ENCODE measurements around the gene RNU6-1. TPM values are rescaled to one million over a fixed set of nuclear protein-coding genes. Genes with fewer than 3 reads are reported as not detected.

RNU6-1 gene
- total RNA-seq, 2 experiments from 2014 or later = not detected

DNA sequence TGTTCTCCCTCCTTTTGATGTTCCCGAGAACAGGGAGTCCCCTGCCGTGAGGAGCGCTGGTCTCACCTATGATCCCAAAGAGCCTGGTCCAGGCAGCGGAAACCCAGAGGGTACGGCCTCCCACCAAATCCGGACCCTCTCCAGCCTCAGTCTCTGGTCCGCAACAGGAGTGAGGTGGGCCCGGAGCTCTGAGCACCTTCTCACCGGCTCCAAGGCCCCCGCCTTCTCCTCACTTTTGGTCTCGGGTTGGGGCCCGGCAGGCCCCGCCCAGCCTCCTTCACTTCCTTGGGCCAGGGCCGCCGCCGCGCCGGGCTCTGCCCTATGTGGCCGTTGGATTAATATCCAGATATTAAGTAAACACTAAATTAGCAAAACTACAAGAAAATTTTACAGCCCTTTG lies 20.2 kb downstream of the RNU6-1 start:
- no peak for DNase-seq
- POLR2A ChIA-PET = no interaction called here
- Mint-ChIP-seq H3K4me1 (peaks cover 11% of the 10 kb centered on the region), H3K27me3 (peaks cover 72% of the 10 kb centered on the region), H3K27ac (no peak overlapping the region), H3K4me3 (no peak overlapping the region), H3K36me3 (ENCODE audit: low read depth) (peaks cover 14% of the 10 kb centered on the region), H3K9me3 (no peaks in the 10 kb centered on the region)
- CTCF ChIA-PET = no interaction called here

DNA sequence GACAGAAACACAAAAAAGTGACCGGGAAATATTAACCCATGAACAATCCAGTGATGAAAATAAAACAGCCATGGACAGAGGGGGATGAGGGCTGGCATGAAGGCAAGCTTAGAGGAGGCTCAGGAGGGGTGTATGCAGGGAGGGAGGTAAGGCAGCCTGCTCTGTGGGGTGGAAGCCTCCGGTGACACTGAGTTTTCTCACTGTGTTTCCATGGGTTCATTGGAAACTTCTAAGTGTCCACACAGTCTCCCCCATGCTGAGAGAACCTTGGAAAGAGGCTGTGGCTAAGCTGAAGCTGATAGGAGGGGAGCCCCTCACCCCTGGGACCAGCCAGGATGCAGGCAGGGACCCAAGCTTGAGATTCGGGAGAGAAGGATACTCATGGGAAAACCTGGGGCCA lies 21.4 kb downstream of the RNU6-1 start:
- Mint-ChIP-seq H3K27me3 (peaks cover 60% of the 10 kb centered on the region), H3K27ac (no peak overlapping the region), H3K4me3 (no peak overlapping the region), H3K36me3 (ENCODE audit: low read depth) (peaks cover 7% of the 10 kb centered on the region), H3K4me1 (peaks cover 3% of the 10 kb centered on the region), H3K9me3 (no peaks in the 10 kb centered on the region)
- CTCF ChIA-PET = interaction anchor here (0.7 kb wide), 1 partner anchor 246 kb away, joined by 3 read pairs; no protein-coding TSS in a partner anchor
- DNase-seq = no peak
- POLR2A ChIA-PET = no interaction called here

DNA sequence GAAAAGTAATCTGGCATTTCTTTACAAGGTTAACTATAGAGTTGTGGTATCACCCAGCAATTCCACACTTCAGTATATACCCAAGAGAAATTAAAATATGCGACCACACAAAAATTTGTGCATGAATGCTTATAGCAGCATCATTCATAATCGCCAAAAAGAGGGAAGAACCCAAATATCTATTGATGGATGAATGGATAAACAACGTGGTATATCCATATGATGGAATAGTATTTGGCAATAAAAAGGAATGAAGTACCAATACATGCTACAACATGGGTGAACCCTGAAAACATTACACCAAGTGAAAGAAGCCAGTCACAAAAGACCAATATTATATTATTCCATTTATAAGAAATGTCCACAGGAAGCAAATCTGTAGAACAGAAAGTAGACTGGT lies 23.2 kb downstream of the RNU6-1 start:
- H3K36me3 Mint-ChIP-seq (ENCODE audit: low read depth) = peaks cover 4% of the 10 kb centered on the region
- H3K4me3 Mint-ChIP-seq = no peak overlapping the region
- H3K27me3 Mint-ChIP-seq = peaks cover 52% of the 10 kb centered on the region
- ChIA-PET CTCF (no interaction called here), POLR2A (no interaction called here)
- H3K9me3 Mint-ChIP-seq = no peaks in the 10 kb centered on the region
- no peak overlapping the region for H3K27ac Mint-ChIP-seq
- H3K4me1 Mint-ChIP-seq = peaks cover 2% of the 10 kb centered on the region
- DNase-seq = no peak

DNA sequence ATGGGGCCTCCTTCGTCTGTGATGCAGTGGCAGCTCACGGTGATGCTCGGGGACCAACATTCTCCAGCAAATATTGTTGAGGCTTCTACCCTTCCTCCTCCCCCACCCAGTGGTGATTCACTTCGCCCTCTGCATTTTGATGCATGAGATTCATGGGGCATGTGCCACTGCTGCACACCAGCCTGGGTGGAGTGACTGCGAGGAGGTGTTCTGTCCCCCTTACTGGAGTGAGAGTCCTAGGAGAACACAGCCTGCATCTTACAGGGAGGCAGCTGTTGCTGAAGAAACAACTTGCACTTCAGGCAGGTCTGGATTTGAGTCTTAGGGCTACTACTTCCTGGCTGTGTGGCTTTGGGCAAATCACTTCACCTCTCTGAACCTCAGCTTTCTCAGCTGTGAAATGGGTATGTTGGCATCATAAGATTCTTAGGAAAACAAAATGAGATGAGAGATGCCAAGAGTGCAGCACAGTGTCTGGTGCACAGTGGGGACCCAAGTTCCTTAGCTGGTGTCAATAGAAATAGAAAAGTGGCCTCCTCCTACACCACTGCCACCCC lies 24.7 kb downstream of the RNU6-1 start:
- Mint-ChIP-seq H3K4me3 (no peak overlapping the region), H3K9me3 (no peaks in the 10 kb centered on the region), H3K27me3 (peaks cover 37% of the 10 kb centered on the region), H3K4me1 (peaks cover 2% of the 10 kb centered on the region), H3K36me3 (ENCODE audit: low read depth) (no peaks in the 10 kb centered on the region), H3K27ac (no peak overlapping the region)
- ChIA-PET POLR2A (no interaction called here), CTCF (no interaction called here)
- no peak for DNase-seq

- POLR2A ChIA-PET = no interaction called here
- peaks cover 2% of the 10 kb centered on the region for H3K4me1 Mint-ChIP-seq
- peaks cover 21% of the 10 kb centered on the region for H3K27me3 Mint-ChIP-seq
- H3K27ac Mint-ChIP-seq = no peak overlapping the region
- no peak overlapping the region for H3K4me3 Mint-ChIP-seq
- CTCF ChIA-PET = no interaction called here
- H3K9me3 Mint-ChIP-seq = no peaks in the 10 kb centered on the region
- H3K36me3 Mint-ChIP-seq (ENCODE audit: low read depth) = no peaks in the 10 kb centered on the region
- no peak for DNase-seq
These were observed 26.7 kb downstream of the RNU6-1 start for GRCh38 chr15:67813104-67813634.

DNA sequence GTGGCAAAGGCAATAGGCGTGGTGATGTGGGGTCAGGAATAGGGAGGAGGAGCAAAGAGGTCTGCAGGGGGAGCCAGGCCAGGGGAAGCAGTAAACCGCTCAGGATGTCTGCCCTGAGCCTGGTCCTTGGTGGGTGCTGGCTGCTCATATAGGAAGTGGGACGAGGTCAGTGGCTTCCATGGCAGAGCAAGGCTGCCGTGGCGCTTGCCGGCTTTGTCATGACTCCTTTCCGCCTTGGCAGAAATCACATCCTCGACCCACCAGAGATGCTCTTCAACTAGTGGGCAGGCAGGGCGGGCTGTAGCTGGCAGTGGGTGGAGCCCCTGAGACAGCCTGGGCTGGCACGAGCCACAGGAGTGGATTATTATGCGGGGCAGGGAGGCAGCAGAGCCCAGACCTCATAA lies 27.6 kb downstream of the RNU6-1 start:
- no peak for DNase-seq
- ChIA-PET POLR2A (no interaction called here), CTCF (no interaction called here)
- Mint-ChIP-seq H3K36me3 (ENCODE audit: low read depth) (no peaks in the 10 kb centered on the region), H3K27ac (no peak overlapping the region), H3K4me1 (peaks cover 2% of the 10 kb centered on the region), H3K9me3 (no peaks in the 10 kb centered on the region), H3K27me3 (peaks cover 13% of the 10 kb centered on the region), H3K4me3 (no peak overlapping the region)

GRCh38 chr15:67809866-67810265 lies 30.0 kb downstream of the RNU6-1 start:
- Mint-ChIP-seq H3K9me3 (no peaks in the 10 kb centered on the region), H3K27me3 (peaks cover 6% of the 10 kb centered on the region), H3K4me3 (no peak overlapping the region), H3K27ac (no peak overlapping the region), H3K4me1 (peaks cover 2% of the 10 kb centered on the region), H3K36me3 (ENCODE audit: low read depth) (no peaks in the 10 kb centered on the region)
- ChIA-PET POLR2A (no interaction called here), CTCF (interaction anchor here (0.7 kb wide), 1 partner anchor 65 kb away, joined by 3 read pairs; no protein-coding TSS in a partner anchor)
- no peak for DNase-seq

DNA sequence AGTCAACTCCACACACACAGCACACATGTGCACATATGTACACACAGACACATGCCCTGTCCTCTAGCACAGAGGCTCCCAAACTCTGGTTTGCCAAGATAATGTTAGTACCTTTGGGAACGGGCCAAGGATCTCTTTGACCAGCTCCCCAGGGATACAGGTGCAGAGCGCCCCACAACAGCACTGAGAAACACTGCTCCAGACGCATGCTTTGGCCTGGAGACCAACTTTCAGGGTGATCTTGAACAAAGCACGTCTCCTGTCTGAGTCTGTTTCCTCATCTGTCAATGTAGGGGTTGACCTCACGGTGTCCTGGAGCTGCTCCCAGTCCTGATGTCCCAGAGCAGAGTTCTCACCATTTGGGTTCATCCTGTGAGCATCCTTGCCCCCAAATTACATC lies 30.4 kb downstream of the RNU6-1 start:
- POLR2A ChIA-PET = no interaction called here
- no peaks in the 10 kb centered on the region for H3K9me3 Mint-ChIP-seq

GRCh38 chr15:67808821-67809220 lies 31.0 kb downstream of the RNU6-1 start:
- Mint-ChIP-seq H3K27me3 (peaks cover 6% of the 10 kb centered on the region), H3K4me1 (peaks cover 2% of the 10 kb centered on the region), H3K36me3 (ENCODE audit: low read depth) (no peaks in the 10 kb centered on the region), H3K4me3 (no peak overlapping the region), H3K9me3 (no peaks in the 10 kb centered on the region), H3K27ac (no peak overlapping the region)
- ChIA-PET POLR2A (no interaction called here), CTCF (no interaction called here)
- DNase-seq = no peak

More for the DNA sequence above, 30.4 kb downstream of the RNU6-1 start:
- CTCF ChIA-PET = no interaction called here
- H3K4me1 Mint-ChIP-seq = peaks cover 2% of the 10 kb centered on the region
- peaks cover 6% of the 10 kb centered on the region for H3K27me3 Mint-ChIP-seq
- H3K27ac Mint-ChIP-seq = no peak overlapping the region
- H3K36me3 Mint-ChIP-seq (ENCODE audit: low read depth) = no peaks in the 10 kb centered on the region
- DNase-seq = no peak
- no peak overlapping the region for H3K4me3 Mint-ChIP-seq

- peaks cover 2% of the 10 kb centered on the region for H3K27me3 Mint-ChIP-seq
- H3K27ac Mint-ChIP-seq = no peak overlapping the region
- H3K4me1 Mint-ChIP-seq = peaks cover 2% of the 10 kb centered on the region
- ChIA-PET CTCF (no interaction called here), POLR2A (no interaction called here)
- no peaks in the 10 kb centered on the region for H3K36me3 Mint-ChIP-seq (ENCODE audit: low read depth)
- H3K9me3 Mint-ChIP-seq = no peaks in the 10 kb centered on the region
- H3K4me3 Mint-ChIP-seq = no peak overlapping the region
- no peak for DNase-seq
These were observed 32.0 kb downstream of the RNU6-1 start for GRCh38 chr15:67807836-67808235.

GRCh38 chr15:67807141-67807540 lies 32.7 kb downstream of the RNU6-1 start:
- DNase-seq = no peak
- Mint-ChIP-seq H3K36me3 (ENCODE audit: low read depth) (no peaks in the 10 kb centered on the region), H3K4me1 (no peaks in the 10 kb centered on the region), H3K27me3 (peaks cover 2% of the 10 kb centered on the region), H3K4me3 (no peak overlapping the region), H3K27ac (no peak overlapping the region), H3K9me3 (no peaks in the 10 kb centered on the region)
- ChIA-PET POLR2A (no interaction called here), CTCF (no interaction called here)

DNA sequence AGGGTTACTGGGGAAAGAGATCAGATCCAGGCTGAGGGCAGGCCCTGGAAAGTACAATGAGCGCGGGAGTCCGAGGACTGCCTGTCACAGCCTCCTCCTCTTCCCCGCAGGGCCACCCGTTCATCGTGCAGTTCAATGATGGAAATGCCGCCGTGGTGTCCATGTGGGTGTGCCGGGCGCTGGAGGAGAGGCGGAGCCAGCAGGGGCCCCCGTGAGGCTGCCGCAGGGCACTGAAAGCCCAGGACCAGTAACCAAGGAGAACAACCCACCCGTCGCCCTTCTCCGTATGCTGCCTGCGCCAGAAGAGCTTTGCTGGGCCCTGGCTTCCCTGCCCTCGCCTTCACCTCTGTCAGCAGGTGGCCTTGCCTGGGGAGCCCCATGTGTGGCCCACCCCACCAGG lies 33.3 kb downstream of the RNU6-1 start:
- Mint-ChIP-seq H3K27me3 (no peaks in the 10 kb centered on the region), H3K27ac (no peak overlapping the region), H3K36me3 (ENCODE audit: low read depth) (no peaks in the 10 kb centered on the region), H3K4me1 (no peaks in the 10 kb centered on the region), H3K4me3 (no peak overlapping the region), H3K9me3 (no peaks in the 10 kb centered on the region)
- DNase-seq = no peak
- CTCF ChIA-PET = no interaction called here
- POLR2A ChIA-PET = no interaction called here

- H3K36me3 Mint-ChIP-seq (ENCODE audit: low read depth) = no peaks in the 10 kb centered on the region
- CTCF ChIA-PET = no interaction called here
These were observed 34.0 kb downstream of the RNU6-1 start for GRCh38 chr15:67805666-67806516.

More at GRCh38 chr15:67805666-67806516, 34.0 kb downstream of the RNU6-1 start:
- no peak for DNase-seq
- Mint-ChIP-seq H3K9me3 (no peaks in the 10 kb centered on the region), H3K27ac (no peak overlapping the region), H3K27me3 (no peaks in the 10 kb centered on the region), H3K4me3 (no peak overlapping the region), H3K4me1 (no peaks in the 10 kb centered on the region)
- POLR2A ChIA-PET = no interaction called here
